Measurements from ENCODE around the gene IL12A.

IL12A gene

DNA sequence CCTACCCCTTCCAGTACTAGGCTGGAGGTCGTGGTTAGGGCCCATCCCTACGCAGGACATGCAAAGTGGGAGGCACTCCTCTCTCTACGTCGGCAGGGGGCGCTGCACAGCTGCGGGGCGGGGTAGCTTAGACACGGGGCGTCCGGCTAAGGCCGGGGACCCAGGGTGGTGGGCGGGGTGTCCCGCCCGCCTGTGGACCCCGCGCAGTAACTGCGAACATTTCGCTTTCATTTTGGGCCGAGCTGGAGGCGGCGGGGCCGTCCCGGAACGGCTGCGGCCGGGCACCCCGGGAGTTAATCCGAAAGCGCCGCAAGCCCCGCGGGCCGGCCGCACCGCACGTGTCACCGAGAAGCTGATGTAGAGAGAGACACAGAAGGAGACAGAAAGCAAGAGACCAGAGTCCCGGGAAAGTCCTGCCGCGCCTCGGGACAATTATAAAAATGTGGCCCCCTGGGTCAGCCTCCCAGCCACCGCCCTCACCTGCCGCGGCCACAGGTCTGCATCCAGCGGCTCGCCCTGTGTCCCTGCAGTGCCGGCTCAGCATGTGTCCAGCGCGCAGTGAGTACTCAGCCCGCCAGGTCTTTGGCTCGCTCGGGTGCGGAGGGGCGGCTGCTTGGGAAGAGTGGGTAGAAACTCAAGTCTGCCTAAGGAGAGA is at the start of gene IL12A:
Gene IL12A (plus strand): TSS at position 219 of the 655 bp plus-strand sequence.
- DNase-seq = peak; percentile 85

GRCh38 chr3:159941038-159942000 is 47.3 kb upstream of the IL12A start:
- DNase-seq = no peak

- DNase-seq = no peak
These were observed 43.9 kb upstream of the IL12A start for GRCh38 chr3:159944781-159945180.

DNA sequence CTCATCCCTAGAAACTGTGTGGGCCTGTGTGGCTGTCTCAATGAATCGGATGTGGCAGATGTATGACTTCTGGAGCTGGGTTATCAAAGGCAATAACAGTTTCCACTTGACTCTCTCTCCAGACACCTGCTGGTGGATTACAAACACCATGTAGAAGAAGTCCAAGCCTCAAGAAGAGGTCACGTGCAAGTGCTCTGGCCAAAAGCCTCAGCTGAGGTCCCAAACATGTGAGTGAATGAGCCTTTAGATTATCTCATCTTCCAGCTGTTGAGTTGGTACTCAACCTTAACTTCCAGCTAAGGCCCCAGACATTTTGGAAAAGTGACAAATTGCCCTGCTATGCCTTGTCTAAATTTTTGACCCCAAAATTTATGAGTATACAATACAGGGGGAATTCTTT is 42.7 kb upstream of the IL12A start:
- DNase-seq = no peak

DNA sequence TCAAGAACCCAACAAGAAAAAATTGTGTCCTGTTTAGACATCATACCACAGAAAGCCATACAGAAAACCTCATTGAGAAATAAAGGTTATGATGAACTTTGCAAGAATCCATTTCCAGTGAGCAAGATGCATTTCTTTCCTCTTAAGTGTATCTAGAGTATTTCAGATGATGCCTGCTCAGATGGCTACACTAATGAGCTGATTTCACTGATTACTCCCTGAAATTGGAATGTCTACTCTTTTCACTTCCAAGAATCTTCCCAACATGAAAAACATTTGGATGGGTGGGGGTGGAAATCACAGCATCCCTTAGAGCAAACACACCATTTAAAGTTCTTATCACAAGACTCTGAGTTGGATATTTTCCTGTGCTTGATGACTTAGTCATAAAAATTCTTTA is 41.4 kb upstream of the IL12A start:
- DNase-seq = no peak

GRCh38 chr3:159948429-159949144 is 40.0 kb upstream of the IL12A start:
- no peak for DNase-seq

- no peak for DNase-seq
These were observed 38.3 kb upstream of the IL12A start for GRCh38 chr3:159950156-159950898.

DNA sequence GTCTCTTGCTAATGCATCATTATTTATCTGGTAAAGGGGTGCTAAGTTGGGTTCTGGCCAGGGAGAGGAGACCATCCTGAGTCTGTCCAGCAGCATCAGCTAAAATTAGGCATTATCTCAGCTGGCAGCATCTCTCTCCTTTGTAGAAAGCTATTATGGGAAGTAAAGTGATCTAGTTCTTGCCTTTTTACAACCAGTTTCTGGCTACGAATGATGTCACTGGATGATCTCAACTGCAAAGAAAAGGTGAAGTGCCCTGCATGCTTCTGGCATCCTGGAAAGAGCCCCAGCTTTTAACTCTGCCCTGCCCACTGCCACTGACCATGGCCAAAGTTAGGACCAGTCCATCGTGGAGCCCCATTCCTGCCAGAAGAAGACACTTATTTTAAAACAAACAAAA is 37.1 kb upstream of the IL12A start:
- DNase-seq = no peak

DNA sequence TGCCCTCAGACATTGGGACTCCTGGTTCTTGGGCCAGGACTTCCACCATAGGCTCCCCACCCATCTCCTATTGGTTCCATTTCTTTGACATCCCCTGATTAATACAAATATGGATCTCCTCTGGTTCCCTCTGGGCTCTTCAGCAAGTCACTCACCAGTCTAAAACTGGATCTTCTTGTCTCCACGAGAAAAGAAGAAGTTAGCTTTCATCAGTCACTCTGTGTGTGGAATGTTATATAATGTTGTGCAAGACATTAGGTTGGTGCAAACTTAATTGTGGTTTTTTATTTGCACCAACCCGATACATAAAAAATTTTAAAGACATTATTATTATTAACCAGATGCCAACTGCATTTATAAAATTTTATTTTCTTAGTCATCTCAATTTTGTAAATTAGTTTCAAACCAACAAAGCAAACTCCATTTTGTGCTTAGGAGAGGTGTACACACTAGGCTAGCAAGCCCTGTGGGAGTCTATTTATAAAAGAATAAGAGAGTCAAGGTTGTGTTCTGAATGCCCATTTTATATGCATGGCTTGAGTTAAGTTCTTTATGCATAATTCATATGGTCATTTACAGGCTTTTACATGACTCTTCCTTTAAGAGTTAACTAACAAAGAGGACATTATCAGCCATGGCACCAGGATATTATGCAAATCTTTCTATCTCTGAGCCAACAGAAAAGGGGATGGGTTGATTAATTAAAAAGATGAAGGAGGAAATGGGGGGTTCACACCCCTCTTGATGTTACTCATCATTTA is 35.1 kb upstream of the IL12A start:
- no peak for DNase-seq

DNA sequence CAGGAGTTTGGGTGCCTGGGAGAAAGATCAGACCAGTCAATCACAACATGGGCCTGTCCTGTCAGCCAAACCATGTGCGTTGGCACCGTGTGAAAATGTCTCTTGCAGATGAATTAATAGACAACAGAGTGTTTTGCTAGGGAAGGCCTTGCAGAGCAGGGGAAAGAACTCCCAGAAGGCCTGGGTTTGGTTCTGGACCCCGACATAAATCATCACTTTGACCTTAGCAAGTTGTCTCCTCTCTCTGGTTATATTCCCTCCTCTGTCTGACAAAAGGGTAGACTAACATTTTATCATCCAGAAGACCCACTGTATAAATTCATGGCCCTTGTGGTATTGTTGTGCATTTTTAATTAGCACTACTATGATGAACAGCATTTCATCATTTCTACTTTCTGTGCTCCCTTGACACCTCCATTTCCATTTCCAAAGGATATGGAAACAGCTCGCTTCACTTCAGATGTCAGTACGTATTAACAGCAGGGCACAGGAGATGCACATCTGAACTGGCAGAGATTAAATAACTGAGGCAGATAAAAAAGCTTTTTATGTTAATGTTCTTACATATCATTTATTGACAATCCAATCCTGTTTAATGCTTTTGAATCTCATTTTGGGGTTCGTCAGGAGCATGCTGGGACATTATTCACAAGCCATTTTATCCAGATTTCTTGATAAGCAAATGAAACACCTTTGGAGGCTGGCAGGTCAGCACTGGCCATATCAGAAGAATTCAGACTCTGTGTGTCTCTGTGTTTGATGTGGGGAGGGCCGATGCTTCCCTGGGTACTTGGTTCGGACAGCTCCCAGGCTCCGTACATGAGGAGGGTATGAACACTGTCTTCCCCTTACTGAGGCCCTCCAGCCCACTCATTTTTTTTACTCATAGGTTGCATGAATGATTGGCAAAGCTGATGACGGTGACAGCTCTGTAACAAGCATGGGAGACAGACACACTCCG is 28.2 kb upstream of the IL12A start:
- DNase-seq = no peak

GRCh38 chr3:159964166-159964973 is 24.3 kb upstream of the IL12A start:
- DNase-seq = no peak

DNA sequence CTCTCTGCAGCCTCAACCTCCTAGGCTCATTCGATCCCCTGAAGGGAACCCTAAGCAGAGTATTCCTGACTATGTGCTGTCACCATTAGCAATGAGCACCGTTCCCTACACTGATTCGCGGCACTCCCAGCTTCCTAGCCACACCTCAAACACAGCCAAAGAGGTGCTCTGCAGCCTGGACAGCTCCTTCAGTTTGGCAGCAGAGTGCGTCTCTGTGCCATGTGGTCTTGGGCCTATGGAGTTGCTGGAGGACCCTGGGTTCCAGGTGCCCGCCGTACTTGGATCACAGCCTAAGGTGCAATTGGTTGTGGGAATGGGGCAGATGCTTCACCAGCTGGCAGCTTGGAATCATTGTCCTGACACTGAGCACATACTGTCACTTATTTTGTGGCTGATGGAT is 17.3 kb upstream of the IL12A start:
- no peak for DNase-seq

- no peak for DNase-seq
These were observed 11.3 kb upstream of the IL12A start for GRCh38 chr3:159977295-159977694.

DNA sequence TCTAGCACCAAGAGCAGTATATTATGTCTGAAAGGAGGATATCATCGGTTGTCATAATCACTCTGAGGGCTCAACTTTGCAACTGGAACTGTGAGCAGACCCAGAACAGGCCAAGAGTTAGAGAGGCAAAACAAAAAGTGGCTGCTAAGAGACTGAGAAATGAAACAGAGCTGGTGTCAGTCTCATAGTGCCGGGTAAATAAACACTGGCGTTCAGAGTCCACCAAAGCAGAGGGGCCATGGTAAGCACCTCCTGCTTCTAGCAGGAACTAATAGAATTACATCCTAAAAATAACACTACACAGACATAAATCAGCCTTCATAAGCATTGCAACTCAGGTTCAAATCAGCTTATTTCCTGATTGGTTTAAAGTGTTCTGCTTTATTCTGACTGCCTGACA is 10.3 kb upstream of the IL12A start:
- DNase-seq = no peak

GRCh38 chr3:159978918-159979703 is 9.5 kb upstream of the IL12A start:
- no peak for DNase-seq

- no peak for DNase-seq
These were observed 6.1 kb upstream of the IL12A start for GRCh38 chr3:159982442-159982974.

DNA sequence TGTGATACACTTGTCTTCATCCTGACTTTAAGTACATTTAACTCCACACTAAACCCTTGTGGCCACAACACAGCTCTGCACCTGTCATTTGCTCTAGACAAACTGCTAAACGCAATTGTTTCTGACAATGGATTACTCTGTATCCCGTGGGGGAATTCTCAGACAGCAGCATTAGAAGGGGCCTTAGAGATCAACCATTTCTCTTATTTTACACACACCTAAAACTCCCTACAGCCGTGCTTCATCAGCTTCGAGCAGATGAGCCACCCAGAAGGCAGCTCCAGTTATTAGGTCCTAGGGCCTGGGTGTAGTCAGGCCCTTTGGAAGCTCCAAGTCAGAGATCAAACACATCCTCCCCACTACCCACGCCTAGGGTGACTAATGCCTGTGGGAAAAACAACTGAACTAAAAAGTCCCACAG is 1.3 kb upstream of the IL12A start:
- no peak for DNase-seq

DNA sequence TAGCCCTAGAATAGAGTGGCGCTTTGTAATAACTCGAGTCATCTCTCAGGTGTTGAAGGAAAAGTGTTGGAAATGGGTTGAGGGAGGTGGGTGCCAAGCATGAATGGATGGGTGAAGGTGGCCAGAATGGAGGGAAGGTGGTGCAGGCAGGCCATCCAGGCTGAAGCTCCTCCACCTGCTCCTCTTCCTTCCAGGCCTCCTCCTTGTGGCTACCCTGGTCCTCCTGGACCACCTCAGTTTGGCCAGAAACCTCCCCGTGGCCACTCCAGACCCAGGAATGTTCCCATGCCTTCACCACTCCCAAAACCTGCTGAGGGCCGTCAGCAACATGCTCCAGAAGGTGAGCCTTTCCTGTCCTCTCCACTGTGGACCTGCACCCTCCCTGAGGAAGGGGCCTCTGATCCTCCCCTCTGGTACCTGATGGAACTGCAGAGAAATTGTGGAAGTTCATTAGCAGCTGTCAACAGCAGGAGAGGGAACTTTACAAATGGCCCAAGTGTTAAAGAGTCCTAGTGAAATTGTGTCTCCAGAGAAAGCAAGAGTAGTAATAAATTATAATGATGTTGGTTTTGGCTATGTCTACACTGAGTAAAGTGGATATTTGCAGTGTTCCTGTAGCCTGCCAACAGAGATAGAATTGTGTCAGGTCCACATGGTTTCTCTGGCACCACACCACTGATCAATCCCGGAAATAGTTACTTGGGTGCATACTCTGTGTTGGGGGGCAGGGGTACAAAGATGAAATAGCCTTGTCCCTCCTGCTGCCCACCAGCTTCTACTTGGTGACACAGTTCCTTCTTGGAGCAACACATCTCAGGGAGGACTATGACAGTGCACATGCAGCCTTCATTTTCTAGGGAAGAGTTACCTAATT is 1.6 kb downstream of the IL12A start:
- DNase-seq = no peak
